PC-9 (cell line): Measurements from ENCODE around the gene B4GALNT3. TPM values are rescaled to one million over a fixed set of nuclear protein-coding genes. Genes with fewer than 3 reads are reported as not detected.
A peak's percentile ranks its signal among the peaks of the same experiment; 100 is the strongest.

Experiments
- BruUV-seq: library from RNA; stranded (reverse); fragments of 400-500 nt; replicated peaks from 2 replicates; lab custom pipeline; 2021; lab: Mats Ljungman, UMichigan
- CTCF ChIA-PET: fragments of 300-600 bp; sonication (Branson Sonifier 250); formaldehyde crosslinking; loops from one replicate; lab custom pipeline; 2022; ENCODE audit warnings: antibody characterized with exemption; lab: Charles Lee
- POLR2A ChIA-PET: fragments of 300-600 bp; sonication (Branson Sonifier 250); formaldehyde crosslinking; loops from one replicate; lab custom pipeline; 2022; ENCODE audit warnings: antibody characterized with exemption; ENCODE audit not compliant: unreplicated experiment; lab: Charles Lee
- DNase-seq, 2 experiments: peaks; one replicate each; pipeline versions ENCODE4 v3.0.0 to v3.0.0-alpha.2; 2015 to 2022; ENCODE audit warnings: mixed read lengths in 1 of 2
- H2AFZ ChIP-seq: fragments of 200-600 bp; sonication (generic); 2 replicates; pipeline ENCODE4 v1.8.1; 2017; ENCODE audit warnings: antibody characterized with exemption
- H3F3A ChIP-seq: fragments of 200-600 bp; sonication (generic); 2 replicates; pipeline ENCODE4 v1.8.1; 2017; ENCODE audit warnings: antibody characterized with exemption, mild to moderate bottlenecking, low read depth; ENCODE audit not compliant: insufficient read depth
- H3K27ac ChIP-seq: fragments of 200-600 bp; sonication (generic); 2 replicates; pipeline ENCODE4 v1.6.1; 2016; ENCODE audit warnings: mixed run types
- H3K27me3 ChIP-seq: fragments of 200-600 bp; sonication (generic); 2 replicates; pipeline ENCODE4 v1.6.1; 2016; ENCODE audit warnings: low read depth, mixed run types; ENCODE audit not compliant: insufficient read depth
- H3K36me3 ChIP-seq: fragments of 200-600 bp; sonication (generic); 2 replicates; pipeline ENCODE4 v1.6.1; 2016; ENCODE audit warnings: low read depth, mixed run types
- H3K4me1 ChIP-seq: fragments of 200-600 bp; sonication (generic); replicated peaks from 2 replicates; pipeline ENCODE4 v1.6.1; 2016; ENCODE audit warnings: mixed run types; ENCODE audit not compliant: insufficient read depth
- H3K4me2 ChIP-seq: fragments of 200-600 bp; sonication (generic); 2 replicates; pipeline ENCODE4 v1.6.1; 2017; ENCODE audit warnings: mixed run types
- H3K4me3 ChIP-seq: fragments of 200-600 bp; sonication (generic); 2 replicates; pipeline ENCODE4 v1.6.1; 2016; ENCODE audit warnings: mixed run types
- H3K79me2 ChIP-seq: fragments of 200-600 bp; sonication (generic); 2 replicates; pipeline ENCODE4 v1.6.1; 2017; ENCODE audit warnings: low read depth, mixed run types
- H3K9me2 ChIP-seq: fragments of 200-600 bp; sonication (generic); 2 replicates; pipeline ENCODE4 v1.8.1; 2017; ENCODE audit warnings: mild to moderate bottlenecking; ENCODE audit not compliant: insufficient read depth
- H3K9me3 ChIP-seq: fragments of 200-600 bp; sonication (generic); 2 replicates; pipeline ENCODE4 v1.8.1; 2016; ENCODE audit warnings: low read depth; ENCODE audit not compliant: insufficient read depth
- H4K20me1 ChIP-seq: fragments of 200-600 bp; sonication (generic); 2 replicates; pipeline ENCODE4 v1.8.1; 2017; ENCODE audit not compliant: insufficient read depth
- CTCF ChIP-seq: fragments of 200-600 bp; sonication (generic); conservative IDR thresholded peaks from 2 replicates; pipeline ENCODE4 v1.6.1; 2017; ENCODE audit warnings: mixed run types, antibody characterized with exemption, mild to moderate bottlenecking, moderate library complexity
- EZH2 ChIP-seq: fragments of 200-600 bp; sonication (generic); IDR thresholded peaks from 2 replicates; pipeline ENCODE4 v1.8.0; 2017; ENCODE audit warnings: antibody characterized with exemption, low read depth
- intact Hi-C: fragments of 100-400 bp; cut with micrococcal nuclease; formaldehyde crosslinking; loops from one replicate; pipeline ENCODE4 v1.10.0; 2022; ENCODE audit not compliant: unreplicated experiment
- total RNA-seq: library from RNA; stranded (reverse); gene quantifications from 2 replicates; pipeline ENCODE4 v1.2.3, GENCODE V29; 2021

B4GALNT3 gene
- total RNA-seq, 1 experiment from 2014 or later = 8.0 TPM

GRCh38 chr12:570435-570920, 110.7 kb downstream of the B4GALNT3 start:
- Histone ChIP-seq H4K20me1 (no peaks in the 10 kb centered on the region), H3K9me2 (no peaks in the 10 kb centered on the region), H3K27me3 (no peaks in the 10 kb centered on the region), H2AFZ (peak overlapping the region; percentile 97), H3K4me2 (peak overlapping the region; percentile 94), H3K27ac (peak overlapping the region; percentile 84), H3K9me3 (no peaks in the 10 kb centered on the region), H3F3A (peaks cover 23% of the 10 kb centered on the region), H3K4me3 (peak overlapping the region; percentile 77), H3K79me2 (no peaks in the 10 kb centered on the region), H3K36me3 (no peaks in the 10 kb centered on the region), H3K4me1 (peaks cover 25% of the 10 kb centered on the region)
- intact Hi-C loops = loop anchor here (2.0 to 5.0 kb wide), 4 partner anchors 62 to 544 kb away; no protein-coding TSS in a partner anchor
- POLR2A ChIA-PET = interaction anchor here (0.6 to 0.8 kb wide), 7 partner anchors 67 to 1038 kb away, joined by 3 to 4 read pairs (median 3); partner anchors contain the start of gene RAD52
- CTCF ChIA-PET = interaction anchor here (0.5 to 3.7 kb wide), 9 partner anchors 16 to 523 kb away, joined by 3 to 25 read pairs (median 5); partner anchors contain the start of gene WNK1
- no peak for TF ChIP-seq EZH2
- DNase-seq = peak; percentile 85 to 89
- TSS peak; percentile 97 for BruUV-seq

GRCh38 chr12:570921-571794, 111.4 kb downstream of the B4GALNT3 start:
- H3K9me3 ChIP-seq = no peaks in the 10 kb centered on the region
- peaks cover 23% of the 10 kb centered on the region for H3F3A ChIP-seq
- no peaks in the 10 kb centered on the region for H3K79me2 ChIP-seq
- no peaks in the 10 kb centered on the region for H3K36me3 ChIP-seq
- BruUV-seq = TSS peak; percentile 81
- CTCF ChIA-PET = interaction anchor here (0.5 to 3.7 kb wide), 11 partner anchors 62 to 522 kb away, joined by 3 to 25 read pairs (median 5); partner anchors contain the start of genes RAD52 and WNK1
- peak overlapping the region; percentile 77 for H3K4me3 ChIP-seq
- intact Hi-C loops = loop anchor here (1.0 to 5.0 kb wide), 7 partner anchors 62 to 544 kb away; partner anchors contain the start of gene RAD52
- H2AFZ ChIP-seq = peak overlapping the region; percentile 97
- DNase-seq = peak; percentile 82 to 87
- peaks cover 25% of the 10 kb centered on the region for H3K4me1 ChIP-seq
- H3K27me3 ChIP-seq = no peaks in the 10 kb centered on the region
- POLR2A ChIA-PET = interaction anchor here (0.6 to 1.0 kb wide), 11 partner anchors 8 to 1037 kb away, joined by 3 to 8 read pairs (median 3); partner anchors contain the start of genes RAD52 and WNK1
- no peaks in the 10 kb centered on the region for H3K9me2 ChIP-seq
- peak overlapping the region; percentile 84 for H3K27ac ChIP-seq
- H4K20me1 ChIP-seq = no peaks in the 10 kb centered on the region
- TF ChIP-seq CTCF (no peak), EZH2 (no peak)
- H3K4me2 ChIP-seq = peak overlapping the region; percentile 94

DNA sequence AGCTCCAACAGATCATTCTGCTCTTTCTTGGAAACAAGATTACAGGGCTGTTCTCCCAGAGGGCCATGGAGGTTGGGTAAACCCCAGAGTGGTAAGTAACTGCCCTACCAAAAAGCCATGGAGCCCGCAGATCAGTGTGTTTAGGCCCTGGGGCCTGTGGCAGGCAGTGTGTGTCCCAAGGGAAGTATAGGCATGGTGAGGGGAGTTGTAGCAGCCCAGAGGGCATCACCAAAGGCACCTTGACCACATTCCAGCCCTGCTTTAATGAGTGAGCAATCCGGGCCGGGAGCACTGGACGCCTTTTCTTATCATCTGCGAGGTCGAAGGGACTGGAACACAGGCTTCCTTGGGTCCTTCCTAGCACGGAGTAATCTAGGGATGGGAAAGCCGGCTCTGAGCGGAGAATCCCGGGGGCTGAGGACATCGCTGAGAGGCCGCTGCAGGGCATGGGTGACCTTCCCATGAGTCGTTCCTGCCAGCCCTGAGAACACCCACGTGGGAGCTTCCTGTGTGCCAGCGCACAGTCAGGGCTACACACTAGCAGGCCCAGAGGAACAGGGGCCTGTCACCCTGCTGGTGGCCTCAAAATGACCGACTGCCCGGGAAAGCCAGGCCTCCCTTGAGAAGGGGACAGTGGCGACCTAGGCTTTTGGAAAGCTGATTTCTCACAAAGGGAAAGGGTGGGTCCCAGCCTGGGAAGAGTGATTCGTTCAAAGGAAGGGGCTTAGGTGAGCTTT, 112.2 kb downstream of the B4GALNT3 start:
- Histone ChIP-seq H3K9me2 (no peaks in the 10 kb centered on the region), H3F3A (peaks cover 23% of the 10 kb centered on the region), H3K27ac (peak overlapping the region; percentile 84), H3K9me3 (no peaks in the 10 kb centered on the region), H3K36me3 (no peaks in the 10 kb centered on the region), H3K4me3 (peak overlapping the region; percentile 77; the same call in 1 of the 2 replicates), H3K79me2 (no peaks in the 10 kb centered on the region), H3K27me3 (no peaks in the 10 kb centered on the region), H3K4me2 (peak overlapping the region; percentile 94), H4K20me1 (no peaks in the 10 kb centered on the region), H3K4me1 (peaks cover 25% of the 10 kb centered on the region), H2AFZ (no peak overlapping the region)
- intact Hi-C loops = loop anchor here (1.0 to 5.0 kb wide), 7 partner anchors 61 to 543 kb away; partner anchors contain the start of gene RAD52
- DNase-seq = no peak
- ChIA-PET CTCF (interaction anchor here (0.6 to 3.7 kb wide), 6 partner anchors 179 to 378 kb away, joined by 3 to 25 read pairs (median 6); partner anchors contain the start of genes RAD52 and WNK1), POLR2A (interaction anchor here (0.6 to 1.0 kb wide), 3 partner anchors 35 to 207 kb away, joined by 4 to 8 read pairs (median 8); no protein-coding TSS in a partner anchor)
- BruUV-seq = no TSS peak
- TF ChIP-seq CTCF = no peak
